Bronchial epithelial cell (primary cell): ENCODE measurements around the gene NRP2. TPM values are rescaled to one million over a fixed set of nuclear protein-coding genes. Genes with fewer than 3 reads are reported as not detected.

Experiments used
- DNase-seq: peaks from one replicate; pipeline ENCODE4 v3.0.0-alpha.2; 2010; ENCODE audit warnings: low read depth
- FAIRE-seq: peaks from 2 replicates; lab custom pipeline; 2011; peaks lifted over from hg19 to GRCh38; lab: Jason Lieb, UNC
- H3K27me3 ChIP-seq: 2 replicates; pipeline ENCODE4 v1.5.1; 2011; ENCODE audit warnings: low read length; ENCODE audit not compliant: control insufficient read depth, insufficient read depth
- H3K36me3 ChIP-seq: 2 replicates; pipeline ENCODE4 v1.5.1; 2011; ENCODE audit warnings: low read length; ENCODE audit not compliant: control insufficient read depth, insufficient read depth
- H3K4me3 ChIP-seq: 2 replicates; pipeline ENCODE4 v1.5.1; 2011; ENCODE audit warnings: mild to moderate bottlenecking, low read depth, low read length, control low read depth
- total RNA-seq: library from RNA; depleted of rRNA; stranded (reverse); fragments of >200 nt; gene quantifications from 2 replicates; pipeline ENCODE4 v1.2.1, GENCODE V29; 2014
- TF ChIP-seq, protein P1 (sequence below): IDR thresholded peaks from 2 replicates; pipeline ENCODE4 v1.5.1; 2011; ENCODE audit warnings: mild to moderate bottlenecking, moderate library complexity, low read length, control low read depth, inconsistent platforms; ENCODE audit not compliant: insufficient read depth, severe bottlenecking

NRP2 gene
- total RNA-seq, 1 donor from 2014 or later: 21.3 TPM

- H3K36me3 ChIP-seq: no peaks in the 10 kb centered on the region
- FAIRE-seq: peak; percentile 52
- DNase-seq: no peak
- no peaks in the 10 kb centered on the region for H3K27me3 ChIP-seq
- no peak overlapping the region for H3K4me3 ChIP-seq
- TF ChIP-seq, protein P1, sequence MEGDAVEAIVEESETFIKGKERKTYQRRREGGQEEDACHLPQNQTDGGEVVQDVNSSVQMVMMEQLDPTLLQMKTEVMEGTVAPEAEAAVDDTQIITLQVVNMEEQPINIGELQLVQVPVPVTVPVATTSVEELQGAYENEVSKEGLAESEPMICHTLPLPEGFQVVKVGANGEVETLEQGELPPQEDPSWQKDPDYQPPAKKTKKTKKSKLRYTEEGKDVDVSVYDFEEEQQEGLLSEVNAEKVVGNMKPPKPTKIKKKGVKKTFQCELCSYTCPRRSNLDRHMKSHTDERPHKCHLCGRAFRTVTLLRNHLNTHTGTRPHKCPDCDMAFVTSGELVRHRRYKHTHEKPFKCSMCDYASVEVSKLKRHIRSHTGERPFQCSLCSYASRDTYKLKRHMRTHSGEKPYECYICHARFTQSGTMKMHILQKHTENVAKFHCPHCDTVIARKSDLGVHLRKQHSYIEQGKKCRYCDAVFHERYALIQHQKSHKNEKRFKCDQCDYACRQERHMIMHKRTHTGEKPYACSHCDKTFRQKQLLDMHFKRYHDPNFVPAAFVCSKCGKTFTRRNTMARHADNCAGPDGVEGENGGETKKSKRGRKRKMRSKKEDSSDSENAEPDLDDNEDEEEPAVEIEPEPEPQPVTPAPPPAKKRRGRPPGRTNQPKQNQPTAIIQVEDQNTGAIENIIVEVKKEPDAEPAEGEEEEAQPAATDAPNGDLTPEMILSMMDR: no peak
Observed at GRCh38 chr2:205661281-205661680, 21.0 kb upstream of the NRP2 start.

DNA sequence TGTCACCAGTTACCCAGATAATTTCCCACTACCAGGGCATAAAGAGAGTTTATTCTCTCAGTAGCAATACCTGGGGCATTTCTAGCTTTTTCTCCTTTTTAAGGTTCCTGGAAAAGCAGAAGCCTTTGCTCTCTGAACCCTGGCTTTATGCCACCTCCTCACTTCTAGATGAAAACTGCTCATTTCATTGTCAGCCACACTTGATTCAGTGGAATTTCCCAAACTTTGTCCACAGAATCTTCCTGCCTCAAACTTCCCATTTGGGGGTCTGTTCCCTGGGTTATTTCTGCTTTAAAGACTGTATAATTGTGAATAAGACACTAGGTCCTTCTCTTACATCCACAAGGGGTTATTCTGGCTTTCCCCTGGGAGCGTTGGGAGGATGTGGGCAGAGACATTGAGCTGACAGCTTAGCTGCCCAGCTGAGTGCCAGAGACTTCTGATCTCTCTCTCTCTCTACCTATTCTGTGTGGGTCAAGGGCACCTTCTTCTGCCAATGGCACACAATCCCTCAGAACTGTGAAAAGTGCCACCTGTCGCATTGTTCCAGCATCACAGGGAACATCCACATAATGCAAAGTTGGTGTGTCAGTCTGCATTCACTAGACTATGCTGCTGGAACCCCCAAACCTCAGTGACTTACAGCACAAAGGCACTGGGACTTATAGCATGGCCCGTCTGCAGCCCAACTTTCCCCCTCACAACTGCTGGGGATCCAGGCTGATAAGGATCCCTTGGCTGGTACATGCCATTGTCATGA is 19.9 kb upstream of the NRP2 start:
- Histone ChIP-seq H3K36me3 (no peaks in the 10 kb centered on the region), H3K27me3 (no peaks in the 10 kb centered on the region), H3K4me3 (no peak overlapping the region)
- TF ChIP-seq, protein P1: no peak
- FAIRE-seq: no peak
- DNase-seq: no peak

GRCh38 chr2:205665791-205666190 is 16.5 kb upstream of the NRP2 start:
- H3K27me3 ChIP-seq: no peaks in the 10 kb centered on the region
- FAIRE-seq: no peak
- H3K36me3 ChIP-seq: no peaks in the 10 kb centered on the region
- TF ChIP-seq, protein P1: no peak
- no peak overlapping the region for H3K4me3 ChIP-seq
- peak; percentile 32 for DNase-seq

DNA sequence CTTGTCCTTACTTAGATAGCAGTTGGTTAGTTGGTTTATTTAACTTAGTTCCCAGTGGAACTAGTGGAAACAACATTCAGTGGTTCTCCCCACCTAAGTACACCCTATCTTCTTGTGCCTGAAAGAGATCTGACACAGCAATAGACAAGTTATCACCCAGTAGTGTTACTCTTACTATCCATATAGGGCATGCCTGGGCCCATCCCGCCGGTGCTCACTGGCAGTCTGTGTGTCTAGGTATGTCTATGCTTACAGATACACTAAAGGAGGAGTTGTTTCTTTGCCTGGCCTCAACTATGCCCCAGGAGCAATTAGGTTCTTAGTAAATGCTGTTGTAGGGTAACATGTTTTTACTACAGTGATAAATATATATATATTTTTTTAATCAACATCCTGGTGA is 12.0 kb upstream of the NRP2 start:
- no peak overlapping the region for H3K4me3 ChIP-seq
- DNase-seq: peak; percentile 91

DNA sequence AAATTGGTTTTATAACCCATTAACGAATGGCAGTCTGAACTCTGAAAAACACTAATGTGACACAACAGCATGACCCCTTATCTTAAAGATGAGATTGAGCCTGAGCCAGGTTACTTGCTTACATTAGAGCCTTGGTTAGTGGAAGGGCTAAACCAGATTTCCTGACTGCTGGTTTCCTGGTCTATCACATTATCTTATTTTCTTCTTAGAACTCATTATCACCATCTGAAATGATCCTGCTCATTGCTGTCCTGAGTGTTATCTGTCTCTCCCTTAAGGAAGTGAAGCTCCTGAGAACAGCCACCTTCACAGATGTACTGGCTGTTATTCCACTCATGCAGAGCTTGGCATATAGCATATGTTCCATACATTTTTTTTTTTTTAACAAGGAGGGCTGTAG is 9.0 kb upstream of the NRP2 start:
- no peak overlapping the region for H3K4me3 ChIP-seq
- H3K27me3 ChIP-seq: no peaks in the 10 kb centered on the region
- no peaks in the 10 kb centered on the region for H3K36me3 ChIP-seq
- DNase-seq (no peak), FAIRE-seq (no peak)
- TF ChIP-seq, protein P1: no peak

More for the DNA sequence above, 12.0 kb upstream of the NRP2 start:
- TF ChIP-seq, protein P1: no peak
- H3K36me3 ChIP-seq: no peaks in the 10 kb centered on the region
- peak; percentile 84 for FAIRE-seq
- H3K27me3 ChIP-seq: no peaks in the 10 kb centered on the region
